ENCODE measurements around the gene DNAJC18.

GRCh38 chr5:139414581-139415130, 24.7 kb downstream of the DNAJC18 start:
- no peak for TF ChIP-seq CTCF (IDR thresholded peaks at IDR 0.05)
- no peak for TF ChIP-seq POLR2A (IDR thresholded peaks at IDR 0.05)
